Measurements from ENCODE around the gene FRG2. TPM values are rescaled to one million over a fixed set of nuclear protein-coding genes. Genes with fewer than 3 reads are reported as not detected.
"Not testable (repeated sequence)": the region's sequence is repeated elsewhere in the genome, so short reads cannot be mapped to it uniquely, and the experiment has no call there.

The FRG2 gene
- not detected for total RNA-seq

GRCh38 chr4:190027156-190027555 lies at the start of gene FRG2:
Gene FRG2, minus strand, starts transcription at chr4:190027256. Its CDS starts 52 bp downstream, at chr4:190027204.
- not testable (repeated sequence) for DNase-seq; ATAC-seq; H3K9me3 Mint-ChIP-seq; H3K27me3 Mint-ChIP-seq (ENCODE audit: low read depth); H3K4me3 Mint-ChIP-seq; H3K4me1 Mint-ChIP-seq (ENCODE audit: low read depth); H3K36me3 Mint-ChIP-seq (ENCODE audit: insufficient read depth)

GRCh38 chr4:190068351-190068750 lies 41.3 kb upstream of the FRG2 start:
- not testable (repeated sequence) for H3K36me3 Mint-ChIP-seq (ENCODE audit: insufficient read depth); H3K27me3 Mint-ChIP-seq (ENCODE audit: low read depth); DNase-seq; H3K9me3 Mint-ChIP-seq; H3K4me3 Mint-ChIP-seq; ATAC-seq; H3K4me1 Mint-ChIP-seq (ENCODE audit: low read depth)

- H3K4me3 Mint-ChIP-seq; H3K9me3 Mint-ChIP-seq; H3K27me3 Mint-ChIP-seq (ENCODE audit: low read depth); DNase-seq; ATAC-seq; H3K4me1 Mint-ChIP-seq (ENCODE audit: low read depth); H3K36me3 Mint-ChIP-seq (ENCODE audit: insufficient read depth): not testable (repeated sequence)
These were observed 37.7 kb upstream of the FRG2 start for GRCh38 chr4:190064805-190065204.

GRCh38 chr4:190064342-190064741 lies 37.3 kb upstream of the FRG2 start, which contains the start of gene DBET:
Gene DBET, plus strand, starts transcription at chr4:190064502.
- H3K9me3 Mint-ChIP-seq; H3K4me1 Mint-ChIP-seq (ENCODE audit: low read depth); DNase-seq; H3K27me3 Mint-ChIP-seq (ENCODE audit: low read depth); H3K36me3 Mint-ChIP-seq (ENCODE audit: insufficient read depth); ATAC-seq; H3K4me3 Mint-ChIP-seq: not testable (repeated sequence)

GRCh38 chr4:190058997-190059396 lies 31.9 kb upstream of the FRG2 start:
- H3K9me3 Mint-ChIP-seq; H3K4me3 Mint-ChIP-seq; H3K27me3 Mint-ChIP-seq (ENCODE audit: low read depth); H3K36me3 Mint-ChIP-seq (ENCODE audit: insufficient read depth); H3K4me1 Mint-ChIP-seq (ENCODE audit: low read depth); DNase-seq; ATAC-seq: not testable (repeated sequence)

GRCh38 chr4:190049378-190050239 lies 22.6 kb upstream of the FRG2 start:
- not testable (repeated sequence) for DNase-seq; H3K4me3 Mint-ChIP-seq; ATAC-seq; H3K4me1 Mint-ChIP-seq (ENCODE audit: low read depth); H3K36me3 Mint-ChIP-seq (ENCODE audit: insufficient read depth); H3K9me3 Mint-ChIP-seq; H3K27me3 Mint-ChIP-seq (ENCODE audit: low read depth)

- not testable (repeated sequence) for H3K4me1 Mint-ChIP-seq (ENCODE audit: low read depth); H3K9me3 Mint-ChIP-seq; H3K4me3 Mint-ChIP-seq; DNase-seq; ATAC-seq; H3K27me3 Mint-ChIP-seq (ENCODE audit: low read depth); H3K36me3 Mint-ChIP-seq (ENCODE audit: insufficient read depth)
These were observed 20.6 kb upstream of the FRG2 start for GRCh38 chr4:190047627-190048026.

- H3K4me1 Mint-ChIP-seq (ENCODE audit: low read depth); ATAC-seq; H3K36me3 Mint-ChIP-seq (ENCODE audit: insufficient read depth); H3K4me3 Mint-ChIP-seq; H3K9me3 Mint-ChIP-seq; DNase-seq: not testable (repeated sequence)
- H3K27me3 Mint-ChIP-seq (ENCODE audit: low read depth), result peaks cover 13% of the 10 kb centered on the region
These were observed 13.8 kb upstream of the FRG2 start for GRCh38 chr4:190040873-190041272.

GRCh38 chr4:190037704-190038388 lies 10.8 kb upstream of the FRG2 start:
- H3K27me3 Mint-ChIP-seq (ENCODE audit: low read depth), result peaks cover 24% of the 10 kb centered on the region
- DNase-seq; H3K36me3 Mint-ChIP-seq (ENCODE audit: insufficient read depth); H3K4me1 Mint-ChIP-seq (ENCODE audit: low read depth); H3K9me3 Mint-ChIP-seq; H3K4me3 Mint-ChIP-seq: not testable (repeated sequence)
- peak; percentile 58 to 77 for ATAC-seq

- not testable (repeated sequence) for H3K36me3 Mint-ChIP-seq (ENCODE audit: insufficient read depth); H3K4me3 Mint-ChIP-seq; DNase-seq; ATAC-seq; H3K4me1 Mint-ChIP-seq (ENCODE audit: low read depth); H3K9me3 Mint-ChIP-seq
- peaks cover 15% of the 10 kb centered on the region for H3K27me3 Mint-ChIP-seq (ENCODE audit: low read depth)
These were observed 4.2 kb upstream of the FRG2 start for GRCh38 chr4:190031264-190031663.

GRCh38 chr4:190022614-190023281 lies 4.3 kb downstream of the FRG2 start:
- H3K36me3 Mint-ChIP-seq (ENCODE audit: insufficient read depth); H3K9me3 Mint-ChIP-seq; DNase-seq: not testable (repeated sequence)
- Mint-ChIP-seq H3K4me3 (peak overlapping the region; percentile 59), H3K4me1 (ENCODE audit: low read depth) (peaks cover 18% of the 10 kb centered on the region), H3K27me3 (ENCODE audit: low read depth) (peaks cover 36% of the 10 kb centered on the region)
- peak; percentile 29 to 44 for ATAC-seq

GRCh38 chr4:190021973-190022372 lies 5.1 kb downstream of the FRG2 start:
- not testable (repeated sequence) for H3K4me3 Mint-ChIP-seq; ATAC-seq; DNase-seq; H3K9me3 Mint-ChIP-seq; H3K36me3 Mint-ChIP-seq (ENCODE audit: insufficient read depth)
- Mint-ChIP-seq H3K27me3 (ENCODE audit: low read depth) (peaks cover 40% of the 10 kb centered on the region), H3K4me1 (ENCODE audit: low read depth) (peaks cover 19% of the 10 kb centered on the region)

- Mint-ChIP-seq H3K4me1 (ENCODE audit: low read depth) (peaks cover 21% of the 10 kb centered on the region), H3K36me3 (ENCODE audit: insufficient read depth) (no peaks in the 10 kb centered on the region), H3K27me3 (ENCODE audit: low read depth) (peaks cover 50% of the 10 kb centered on the region), H3K9me3 (no peaks in the 10 kb centered on the region), H3K4me3 (peak overlapping the region; percentile 58)
- ATAC-seq, result peak; percentile 29 to 31
- DNase-seq, result no peak
These were observed 6.0 kb downstream of the FRG2 start for GRCh38 chr4:190020790-190021717.
